ENCODE measurements around the gene MACROD2.
"Not testable (repeated sequence)": the region's sequence is repeated elsewhere in the genome, so short reads cannot be mapped to it uniquely, and the experiment has no call there.

Gene MACROD2

GRCh38 chr20:15140286-15140685 lies 1145.0 kb downstream of the MACROD2 start:
- DNase-seq (ENCODE audit: extremely low read depth, low read depth), result no peak
- TF ChIP-seq CTCF (IDR thresholded peaks at IDR 0.05; ENCODE audit: low read depth, low read length), result no peak

GRCh38 chr20:15140940-15141339 lies 1145.6 kb downstream of the MACROD2 start:
- DNase-seq (ENCODE audit: extremely low read depth, low read depth), result not testable (repeated sequence)

GRCh38 chr20:15141861-15142260 lies 1146.5 kb downstream of the MACROD2 start:
- no peak for DNase-seq (ENCODE audit: extremely low read depth, low read depth)
- TF ChIP-seq CTCF (IDR thresholded peaks at IDR 0.05; ENCODE audit: low read depth, low read length), result no peak

GRCh38 chr20:15143478-15143877 lies 1148.2 kb downstream of the MACROD2 start:
- no peak for TF ChIP-seq CTCF (IDR thresholded peaks at IDR 0.05; ENCODE audit: low read depth, low read length)
- no peak for DNase-seq (ENCODE audit: extremely low read depth, low read depth)

GRCh38 chr20:15144916-15145315 lies 1149.6 kb downstream of the MACROD2 start:
- TF ChIP-seq CTCF (IDR thresholded peaks at IDR 0.05; ENCODE audit: low read depth, low read length), result no peak
- no peak for DNase-seq (ENCODE audit: extremely low read depth, low read depth)

- no peak for TF ChIP-seq CTCF (IDR thresholded peaks at IDR 0.05; ENCODE audit: low read depth, low read length)
- no peak for DNase-seq (ENCODE audit: extremely low read depth, low read depth)
Measured at GRCh38 chr20:15146948-15147347, 1151.6 kb downstream of the MACROD2 start.

- DNase-seq (ENCODE audit: extremely low read depth, low read depth), result no peak
- TF ChIP-seq CTCF (IDR thresholded peaks at IDR 0.05; ENCODE audit: low read depth, low read length), result no peak
Measured at GRCh38 chr20:15154070-15154469, 1158.8 kb downstream of the MACROD2 start.

GRCh38 chr20:15155848-15156401 lies 1160.6 kb downstream of the MACROD2 start:
- no peak for DNase-seq (ENCODE audit: extremely low read depth, low read depth)
- no peak for TF ChIP-seq CTCF (IDR thresholded peaks at IDR 0.05; ENCODE audit: low read depth, low read length)

Measured in AG09319 (cell line).